Epithelial cell of proximal tubule (primary cell): ENCODE data around the gene GPATCH4. TPM values are rescaled to one million over a fixed set of nuclear protein-coding genes. Genes with fewer than 3 reads are reported as not detected.
"Not testable (repeated sequence)": the region's sequence is repeated elsewhere in the genome, so short reads cannot be mapped to it uniquely, and the experiment has no call there.

Experiments
- DNase-seq: peaks from one replicate; pipeline ENCODE4 v3.0.0-alpha.2; 2011; ENCODE audit warnings: low read depth
- H3K4me3 ChIP-seq: 2 replicates; pipeline ENCODE4 v1.5.1; 2011; ENCODE audit warnings: low read depth, mild to moderate bottlenecking, low read length
- CTCF ChIP-seq: conservative IDR thresholded peaks from 2 replicates; pipeline ENCODE4 v1.5.1; 2012; ENCODE audit warnings: low read depth, mild to moderate bottlenecking, low read length
- total RNA-seq: library from RNA; depleted of rRNA; stranded (reverse); fragments of >200 nt; gene quantifications from 2 replicates; pipeline ENCODE4 v1.2.3, GENCODE V29; 2015

GPATCH4 gene
- total RNA-seq, 1 donor from 2014 or later = 15.9 TPM

- DNase-seq = no peak
- H3K4me3 ChIP-seq = no peak overlapping the region
- TF ChIP-seq CTCF = no peak
Measured at GRCh38 chr1:156640842-156641706, 39.8 kb upstream of the GPATCH4 start.

- TF ChIP-seq CTCF = no peak
- H3K4me3 ChIP-seq = no peak overlapping the region
- DNase-seq = no peak
Measured at GRCh38 chr1:156639601-156640101, 38.4 kb upstream of the GPATCH4 start.

- DNase-seq = no peak
- no peak overlapping the region for H3K4me3 ChIP-seq
- no peak for TF ChIP-seq CTCF
Measured at GRCh38 chr1:156638189-156638985, 37.1 kb upstream of the GPATCH4 start.

- no peak for TF ChIP-seq CTCF
- DNase-seq = no peak
- no peak overlapping the region for H3K4me3 ChIP-seq
Measured at GRCh38 chr1:156632355-156632754, 31.1 kb upstream of the GPATCH4 start.

GRCh38 chr1:156631152-156631551 is 29.9 kb upstream of the GPATCH4 start:
- not testable (repeated sequence) for H3K4me3 ChIP-seq, DNase-seq

- no peak overlapping the region for H3K4me3 ChIP-seq
- no peak for TF ChIP-seq CTCF
Measured at GRCh38 chr1:156629823-156630449, 28.7 kb upstream of the GPATCH4 start.

GRCh38 chr1:156627313-156627880 is 26.1 kb upstream of the GPATCH4 start:
- DNase-seq = no peak
- TF ChIP-seq CTCF = peak; percentile 90
- H3K4me3 ChIP-seq = no peak overlapping the region

More at GRCh38 chr1:156629823-156630449, 28.7 kb upstream of the GPATCH4 start:
- no peak for DNase-seq
